ENCODE data around the gene CCDC7. TPM values are rescaled to one million over a fixed set of nuclear protein-coding genes. Genes with fewer than 3 reads are reported as not detected.

The CCDC7 gene
- total and polyA plus RNA-seq, 10 of the 15 experiments (the other 5 are each of a cell fraction or from before 2014, with no cell fraction given), result 1.8 to 5.6 (median 3.4) TPM

DNA sequence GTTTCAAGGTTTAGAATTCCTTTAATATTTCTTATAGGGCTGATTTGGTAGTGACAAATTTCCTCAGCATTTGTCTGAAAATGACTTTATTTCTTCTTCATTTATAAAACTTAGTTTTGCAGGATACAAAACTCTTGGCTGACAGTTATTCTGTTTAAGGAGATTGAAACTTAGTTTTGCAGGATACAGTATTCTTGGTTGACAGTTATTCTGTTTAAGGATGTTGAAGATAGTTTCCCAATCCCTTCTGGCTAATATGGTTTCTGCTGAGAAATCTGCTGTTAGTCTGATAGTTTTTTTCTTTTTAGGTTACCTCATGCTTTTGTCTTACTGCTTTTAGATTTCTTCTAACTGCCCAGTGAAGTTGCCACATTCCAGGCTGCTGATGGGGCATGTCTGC, 325.3 kb downstream of the CCDC7 start:
- no peak overlapping the region for H3K27ac ChIP-seq (ENCODE audit: control insufficient read depth, insufficient read depth)
- H3K27me3 ChIP-seq (replicated peaks in 1 of 2; ENCODE audit: control insufficient read depth in 2 of 2, insufficient read depth in 2 of 2, low read length in 1 of 2), result no peaks in the 10 kb centered on the region
- CTCF ChIA-PET, result no interaction called here
- intact Hi-C loops (cut with micrococcal nuclease; ENCODE audit: unreplicated experiment) (no loop called here), in situ Hi-C loops (cut with MboI) (no loop called here)
- no peaks in the 10 kb centered on the region; the same call in 2 of the 3 replicates for H3K9me3 ChIP-seq (replicated peaks; ENCODE audit: control insufficient read depth, insufficient read depth, low read length)
- no peak overlapping the region for H2AFZ ChIP-seq (ENCODE audit: control insufficient read depth, low read depth, low read length)
- RAD21 ChIA-PET (ENCODE audit: unreplicated experiment), result no interaction called here
- SMC1A ChIA-PET (ENCODE audit: uncharacterized antibody, unreplicated experiment), result interaction anchor here (1.2 kb wide), 1 partner anchor 20 kb away, joined by 3 read pairs; no protein-coding TSS in a partner anchor
- H3K4me2 ChIP-seq (ENCODE audit: control insufficient read depth, insufficient read depth), result no peak overlapping the region
- no peaks in the 10 kb centered on the region for H3K36me3 ChIP-seq (ENCODE audit: control insufficient read depth in 2 of 2, insufficient read depth in 2 of 2, low read length in 1 of 2)
- POLR2A ChIA-PET, result no interaction called here
- no peaks in the 10 kb centered on the region for H4K20me1 ChIP-seq (ENCODE audit: control insufficient read depth, insufficient read depth)
- H3K9ac ChIP-seq (ENCODE audit: control insufficient read depth, insufficient read depth, low read length), result no peak overlapping the region
- ATAC-seq (no peak), FAIRE-seq (no peak), DNase-seq (ENCODE audit: low read depth, low spot score) (no peak)
- H3K4me1 ChIP-seq (ENCODE audit: control insufficient read depth, insufficient read depth, low read length), result no peaks in the 10 kb centered on the region
- BruUV-seq (replicated peaks), result no TSS peak
- no peaks in the 10 kb centered on the region for H3K79me2 ChIP-seq (ENCODE audit: control insufficient read depth, insufficient read depth, low read length)
- H3K4me3 ChIP-seq, result no peak overlapping the region
- no peak for TF ChIP-seq EED (IDR thresholded peaks at IDR 0.05; ENCODE audit: low read depth)
- no peak for TF ChIP-seq FOXM1 (IDR thresholded peaks at IDR 0.05; ENCODE audit: low read depth, low read length)
- TF ChIP-seq TAF1 (IDR thresholded peaks at IDR 0.05; ENCODE audit: borderline replicate concordance, low read depth, low read length), result no peak
- TF ChIP-seq, protein P1, sequence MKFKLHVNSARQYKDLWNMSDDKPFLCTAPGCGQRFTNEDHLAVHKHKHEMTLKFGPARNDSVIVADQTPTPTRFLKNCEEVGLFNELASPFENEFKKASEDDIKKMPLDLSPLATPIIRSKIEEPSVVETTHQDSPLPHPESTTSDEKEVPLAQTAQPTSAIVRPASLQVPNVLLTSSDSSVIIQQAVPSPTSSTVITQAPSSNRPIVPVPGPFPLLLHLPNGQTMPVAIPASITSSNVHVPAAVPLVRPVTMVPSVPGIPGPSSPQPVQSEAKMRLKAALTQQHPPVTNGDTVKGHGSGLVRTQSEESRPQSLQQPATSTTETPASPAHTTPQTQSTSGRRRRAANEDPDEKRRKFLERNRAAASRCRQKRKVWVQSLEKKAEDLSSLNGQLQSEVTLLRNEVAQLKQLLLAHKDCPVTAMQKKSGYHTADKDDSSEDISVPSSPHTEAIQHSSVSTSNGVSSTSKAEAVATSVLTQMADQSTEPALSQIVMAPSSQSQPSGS (IDR thresholded peaks at IDR 0.05; ENCODE audit: low read length), result no peak
- TF ChIP-seq SUZ12 (IDR thresholded peaks at IDR 0.05; ENCODE audit: unreplicated experiment), result no peak
- TF ChIP-seq, protein P2, sequence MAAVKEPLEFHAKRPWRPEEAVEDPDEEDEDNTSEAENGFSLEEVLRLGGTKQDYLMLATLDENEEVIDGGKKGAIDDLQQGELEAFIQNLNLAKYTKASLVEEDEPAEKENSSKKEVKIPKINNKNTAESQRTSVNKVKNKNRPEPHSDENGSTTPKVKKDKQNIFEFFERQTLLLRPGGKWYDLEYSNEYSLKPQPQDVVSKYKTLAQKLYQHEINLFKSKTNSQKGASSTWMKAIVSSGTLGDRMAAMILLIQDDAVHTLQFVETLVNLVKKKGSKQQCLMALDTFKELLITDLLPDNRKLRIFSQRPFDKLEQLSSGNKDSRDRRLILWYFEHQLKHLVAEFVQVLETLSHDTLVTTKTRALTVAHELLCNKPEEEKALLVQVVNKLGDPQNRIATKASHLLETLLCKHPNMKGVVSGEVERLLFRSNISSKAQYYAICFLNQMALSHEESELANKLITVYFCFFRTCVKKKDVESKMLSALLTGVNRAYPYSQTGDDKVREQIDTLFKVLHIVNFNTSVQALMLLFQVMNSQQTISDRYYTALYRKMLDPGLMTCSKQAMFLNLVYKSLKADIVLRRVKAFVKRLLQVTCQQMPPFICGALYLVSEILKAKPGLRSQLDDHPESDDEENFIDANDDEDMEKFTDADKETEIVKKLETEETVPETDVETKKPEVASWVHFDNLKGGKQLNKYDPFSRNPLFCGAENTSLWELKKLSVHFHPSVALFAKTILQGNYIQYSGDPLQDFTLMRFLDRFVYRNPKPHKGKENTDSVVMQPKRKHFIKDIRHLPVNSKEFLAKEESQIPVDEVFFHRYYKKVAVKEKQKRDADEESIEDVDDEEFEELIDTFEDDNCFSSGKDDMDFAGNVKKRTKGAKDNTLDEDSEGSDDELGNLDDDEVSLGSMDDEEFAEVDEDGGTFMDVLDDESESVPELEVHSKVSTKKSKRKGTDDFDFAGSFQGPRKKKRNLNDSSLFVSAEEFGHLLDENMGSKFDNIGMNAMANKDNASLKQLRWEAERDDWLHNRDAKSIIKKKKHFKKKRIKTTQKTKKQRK (IDR thresholded peaks at IDR 0.05; ENCODE audit: low read depth, low read length), result no peak
- TF ChIP-seq ZNF217 (IDR thresholded peaks at IDR 0.05), result no peak
- no peak for TF ChIP-seq TARDBP (IDR thresholded peaks at IDR 0.05; ENCODE audit: borderline replicate concordance)
- TF ChIP-seq GATAD2B (conservative IDR thresholded peaks at IDR 0.05; ENCODE audit: low read depth), result no peak
- TF ChIP-seq SIN3A (IDR thresholded peaks at IDR 0.05; ENCODE audit: low read depth, low read length), result no peak
- TF ChIP-seq, protein P3, sequence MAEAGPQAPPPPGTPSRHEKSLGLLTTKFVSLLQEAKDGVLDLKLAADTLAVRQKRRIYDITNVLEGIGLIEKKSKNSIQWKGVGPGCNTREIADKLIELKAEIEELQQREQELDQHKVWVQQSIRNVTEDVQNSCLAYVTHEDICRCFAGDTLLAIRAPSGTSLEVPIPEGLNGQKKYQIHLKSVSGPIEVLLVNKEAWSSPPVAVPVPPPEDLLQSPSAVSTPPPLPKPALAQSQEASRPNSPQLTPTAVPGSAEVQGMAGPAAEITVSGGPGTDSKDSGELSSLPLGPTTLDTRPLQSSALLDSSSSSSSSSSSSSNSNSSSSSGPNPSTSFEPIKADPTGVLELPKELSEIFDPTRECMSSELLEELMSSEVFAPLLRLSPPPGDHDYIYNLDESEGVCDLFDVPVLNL (IDR thresholded peaks at IDR 0.05; ENCODE audit: low read depth, low read length), result no peak
